M059J (cell line): Measurements from ENCODE around the gene ABLIM1. TPM values are rescaled to one million over a fixed set of nuclear protein-coding genes. Genes with fewer than 3 reads are reported as not detected.

Source experiments
- DNase-seq: peaks from one replicate; pipeline ENCODE4 v3.0.0-alpha.2; 2012; ENCODE audit warnings: low read depth
- total RNA-seq: library from RNA; depleted of rRNA; stranded (reverse); fragments of >200 nt; shearing (Covaris generic); gene quantifications from 2 replicates; pipeline ENCODE4 v1.2.3, GENCODE V29; 2014; rRNA removed

Gene ABLIM1
- total RNA-seq, 1 experiment from 2014 or later = 5.8 TPM

DNA sequence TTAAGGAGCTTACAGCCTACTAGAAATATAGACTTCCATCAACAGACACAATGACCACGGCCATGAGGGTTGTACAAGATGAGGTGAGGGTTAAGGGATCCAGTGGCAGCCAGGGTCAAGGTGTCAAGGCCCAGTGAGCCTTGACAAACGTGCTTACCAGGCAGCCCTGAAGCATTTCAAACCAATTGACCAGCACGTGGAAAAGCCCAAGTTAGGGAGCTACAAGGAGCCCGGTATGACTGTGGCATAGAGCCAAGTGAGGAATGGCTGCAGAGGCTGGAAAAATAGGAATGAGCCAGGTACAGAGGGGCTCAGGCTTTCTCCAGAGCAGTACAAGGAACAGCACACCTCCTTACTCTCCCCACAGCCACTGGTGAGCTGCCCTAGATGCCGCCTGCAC is 266.5 kb downstream of the ABLIM1 start:
- DNase-seq = no peak

DNA sequence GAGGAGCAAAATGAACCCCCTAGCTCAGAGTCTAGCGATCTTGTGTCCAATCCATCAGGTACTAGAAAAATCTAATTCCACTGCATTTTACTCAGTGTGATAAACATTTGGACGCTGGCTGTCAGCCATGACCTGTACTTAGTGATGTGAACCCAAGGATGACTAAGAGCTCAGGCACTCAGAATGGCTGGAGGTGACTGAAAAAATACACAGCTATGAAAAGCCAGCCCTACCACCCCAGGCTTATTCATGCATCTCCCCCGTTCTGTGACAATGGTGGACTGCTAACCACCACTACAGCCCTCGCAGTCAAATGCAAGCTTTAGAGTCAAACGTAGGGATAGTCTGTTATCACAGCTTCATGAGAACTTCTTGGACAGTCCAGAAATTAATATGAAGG is 268.6 kb downstream of the ABLIM1 start:
- peak; percentile 97 for DNase-seq

DNA sequence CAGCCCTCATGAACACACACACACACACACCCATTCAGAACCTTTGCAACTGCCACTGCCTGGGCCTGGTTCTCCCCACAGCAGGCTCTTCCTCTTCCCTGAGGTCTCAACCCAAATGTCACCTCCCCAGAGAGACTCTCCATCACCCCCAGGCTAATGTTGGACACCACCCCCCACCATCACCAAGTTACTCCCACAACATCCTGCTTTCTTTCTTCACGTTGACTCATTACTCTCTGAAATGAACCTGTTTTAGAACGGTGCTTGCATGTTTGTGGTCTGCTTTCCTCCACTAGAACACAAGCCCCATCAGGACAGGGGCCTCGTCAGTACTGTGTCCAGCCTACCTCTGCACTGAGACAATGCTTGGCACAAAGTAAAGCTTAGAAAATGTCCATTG is 269.8 kb downstream of the ABLIM1 start:
- DNase-seq = peak; percentile 88

DNA sequence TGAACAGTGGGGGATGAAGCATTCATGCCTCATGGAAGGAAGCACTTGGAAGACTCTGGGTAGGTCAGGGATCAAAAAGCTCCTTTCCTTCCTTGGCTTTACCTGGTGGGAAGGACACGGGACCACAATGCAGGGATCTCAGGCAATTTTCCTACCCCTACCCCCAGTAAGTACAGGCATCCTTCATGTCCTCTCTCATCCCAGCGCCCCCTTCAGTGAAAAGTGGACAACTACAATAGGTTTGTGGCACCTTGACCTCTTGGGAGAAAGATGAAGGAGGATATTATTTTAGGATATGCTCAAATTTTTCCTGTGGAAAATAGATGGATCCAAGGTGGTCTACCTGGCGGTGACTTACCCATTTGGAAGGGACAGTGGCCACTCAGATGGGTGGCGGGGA is 270.3 kb downstream of the ABLIM1 start:
- DNase-seq = no peak

DNA sequence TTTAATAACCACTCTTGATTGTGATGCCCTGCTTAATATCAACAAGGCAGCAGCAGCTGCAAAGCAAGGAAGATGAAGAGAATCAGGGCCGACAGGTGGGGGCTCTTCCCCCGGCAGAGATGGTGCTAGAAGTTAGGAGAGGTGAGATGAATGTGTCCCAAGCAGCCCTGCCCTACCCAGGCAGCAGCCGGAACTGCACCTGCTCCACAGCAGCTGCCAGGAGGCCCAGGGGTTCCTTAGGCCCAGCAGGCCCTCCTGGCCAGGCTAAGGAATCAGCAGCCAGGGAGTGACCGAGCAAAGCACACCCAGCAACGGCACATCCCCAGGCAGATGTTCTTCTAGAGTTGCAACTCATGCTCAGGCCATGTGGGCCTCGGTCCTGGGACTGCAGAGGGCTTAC is 271.6 kb downstream of the ABLIM1 start:
- DNase-seq = no peak

DNA sequence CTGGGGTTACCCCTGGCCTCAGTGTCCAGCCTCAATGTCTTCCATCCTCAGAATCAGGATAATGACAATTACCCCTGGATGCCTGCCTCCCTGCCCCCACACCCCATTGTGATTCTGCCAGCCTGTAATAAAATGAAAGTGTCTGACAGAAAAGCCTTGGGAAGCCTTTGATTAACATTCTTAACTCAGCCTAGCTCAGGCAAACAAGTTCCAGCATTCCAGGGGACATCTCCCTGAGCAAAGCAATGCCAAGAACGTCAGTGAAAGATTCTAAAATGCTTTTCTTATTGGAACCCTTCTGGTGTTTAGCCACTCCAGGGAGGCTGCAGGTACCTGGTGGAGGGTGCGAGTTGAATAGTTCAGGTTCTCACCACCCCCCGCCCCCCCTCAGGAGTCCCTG is 272.5 kb downstream of the ABLIM1 start:
- DNase-seq = no peak

DNA sequence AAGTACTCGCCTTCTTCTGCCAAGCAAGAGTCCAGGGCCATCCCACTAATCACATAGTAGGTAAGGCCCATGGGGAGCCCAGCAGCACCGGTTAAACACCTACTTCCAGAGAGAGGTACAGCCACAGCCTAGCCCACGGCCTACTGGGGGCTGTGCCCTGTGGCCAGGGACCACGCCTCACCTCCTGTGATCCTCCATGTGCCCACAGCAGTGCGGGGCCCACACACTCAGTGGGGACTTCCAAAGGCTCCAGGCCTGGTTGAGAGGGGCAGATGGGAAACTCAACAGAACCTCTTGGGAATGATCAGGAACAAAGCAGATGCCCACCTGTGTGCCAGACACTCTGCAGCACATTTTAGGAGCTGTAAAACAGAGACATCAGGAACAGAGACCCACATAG is 273.5 kb downstream of the ABLIM1 start:
- DNase-seq = no peak

DNA sequence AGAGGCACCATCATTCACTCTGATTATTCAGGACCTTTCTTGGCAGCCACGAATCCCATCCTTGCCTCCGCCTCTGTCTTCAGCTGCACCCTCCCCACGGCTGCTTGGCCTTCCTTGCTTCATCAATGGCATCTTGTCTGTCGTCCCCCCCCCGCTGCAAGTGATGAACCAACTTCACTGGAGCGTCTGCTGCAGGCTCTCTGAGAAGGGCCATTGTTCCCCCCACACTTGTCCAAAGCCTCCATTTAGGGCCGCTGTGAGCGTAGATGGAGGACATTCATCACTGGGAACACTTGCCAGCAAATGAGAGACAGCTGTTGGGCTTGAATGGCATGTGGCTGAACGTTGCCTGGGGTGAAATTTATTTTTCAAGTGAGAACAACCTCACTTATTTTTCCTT is 273.9 kb downstream of the ABLIM1 start:
- no peak for DNase-seq

Other genes starting within 250 kb of the ABLIM1 start
- 14.5 and 18.3 TPM in 2 replicates for gene FHIP2A, start 163.5 kb upstream of the ABLIM1 start, total RNA-seq